ENCODE results near the gene LZTS2.

The LZTS2 gene

GRCh38 chr10:101007099-101007711 is 7.6 kb downstream of the LZTS2 start:
- no peak for TF ChIP-seq POLR2A (IDR thresholded peaks at IDR 0.05; ENCODE audit: low read depth, low read length)
- no peak for FAIRE-seq
- no peak for DNase-seq (ENCODE audit: insufficient read length, low spot score)

GRCh38 chr10:101007915-101008822 is 8.6 kb downstream of the LZTS2 start:
- DNase-seq (ENCODE audit: insufficient read length, low spot score) (no peak), FAIRE-seq (no peak)
- TF ChIP-seq POLR2A (IDR thresholded peaks at IDR 0.05; ENCODE audit: low read depth, low read length), result no peak

DNA sequence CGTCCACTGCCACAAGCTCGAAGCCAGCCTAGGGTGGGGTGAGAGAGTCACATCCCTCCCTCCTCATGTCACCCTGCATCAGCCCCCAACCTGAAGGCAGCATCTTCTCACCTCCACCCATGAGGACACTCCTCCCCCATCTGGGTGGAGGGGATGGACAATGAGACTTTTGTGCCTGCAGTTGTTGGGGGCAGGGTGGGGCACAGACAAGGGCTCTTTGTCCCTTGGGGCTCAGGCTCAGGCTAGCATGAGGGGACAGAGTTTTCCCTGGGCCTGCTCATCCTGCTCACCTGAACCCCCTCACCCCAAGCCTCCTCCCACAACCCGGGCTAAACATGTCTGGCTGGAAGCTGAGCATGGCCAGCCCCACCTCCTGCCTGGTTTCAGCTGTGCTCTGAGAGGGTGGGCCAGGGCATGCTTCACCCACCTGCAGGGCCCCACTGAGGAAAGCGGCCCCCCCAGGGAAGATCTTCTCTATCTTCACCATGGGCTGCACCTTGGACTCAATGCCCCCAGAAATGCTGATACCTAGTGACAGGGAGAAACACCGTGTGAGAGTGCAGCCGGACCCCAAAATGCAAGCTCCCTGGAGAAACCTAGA is 9.3 kb downstream of the LZTS2 start:
- no peak for TF ChIP-seq POLR2A (IDR thresholded peaks at IDR 0.05; ENCODE audit: low read depth, low read length)
- FAIRE-seq (no peak), DNase-seq (ENCODE audit: insufficient read length, low spot score) (no peak)

DNA sequence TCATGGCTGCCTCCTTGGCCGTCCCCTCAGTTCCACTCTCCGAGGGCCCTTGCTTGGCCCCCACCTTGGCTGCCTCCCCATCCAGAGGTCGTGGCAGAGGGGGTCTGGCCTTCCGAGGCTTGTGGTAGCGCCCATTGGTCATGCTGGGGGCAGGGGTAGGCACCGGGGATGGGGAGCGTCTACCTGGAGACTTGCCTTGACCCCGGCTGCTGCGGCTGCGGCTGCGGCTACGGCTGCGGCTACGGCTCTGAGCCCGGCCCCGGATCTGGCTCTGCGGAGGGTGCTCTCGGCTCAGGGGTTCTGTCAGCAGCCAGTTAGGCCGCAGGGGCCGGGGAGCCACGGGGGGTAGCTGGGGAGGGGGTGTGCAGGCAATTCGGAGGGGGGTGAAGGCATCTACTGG is 10.7 kb downstream of the LZTS2 start:
- no peak for TF ChIP-seq POLR2A (IDR thresholded peaks at IDR 0.05; ENCODE audit: low read depth, low read length)
- FAIRE-seq (no peak), DNase-seq (ENCODE audit: insufficient read length, low spot score) (no peak)

GRCh38 chr10:101011517-101012423 is 12.2 kb downstream of the LZTS2 start:
- DNase-seq (ENCODE audit: insufficient read length, low spot score) (no peak), FAIRE-seq (no peak)
- no peak for TF ChIP-seq POLR2A (IDR thresholded peaks at IDR 0.05; ENCODE audit: low read depth, low read length)

DNA sequence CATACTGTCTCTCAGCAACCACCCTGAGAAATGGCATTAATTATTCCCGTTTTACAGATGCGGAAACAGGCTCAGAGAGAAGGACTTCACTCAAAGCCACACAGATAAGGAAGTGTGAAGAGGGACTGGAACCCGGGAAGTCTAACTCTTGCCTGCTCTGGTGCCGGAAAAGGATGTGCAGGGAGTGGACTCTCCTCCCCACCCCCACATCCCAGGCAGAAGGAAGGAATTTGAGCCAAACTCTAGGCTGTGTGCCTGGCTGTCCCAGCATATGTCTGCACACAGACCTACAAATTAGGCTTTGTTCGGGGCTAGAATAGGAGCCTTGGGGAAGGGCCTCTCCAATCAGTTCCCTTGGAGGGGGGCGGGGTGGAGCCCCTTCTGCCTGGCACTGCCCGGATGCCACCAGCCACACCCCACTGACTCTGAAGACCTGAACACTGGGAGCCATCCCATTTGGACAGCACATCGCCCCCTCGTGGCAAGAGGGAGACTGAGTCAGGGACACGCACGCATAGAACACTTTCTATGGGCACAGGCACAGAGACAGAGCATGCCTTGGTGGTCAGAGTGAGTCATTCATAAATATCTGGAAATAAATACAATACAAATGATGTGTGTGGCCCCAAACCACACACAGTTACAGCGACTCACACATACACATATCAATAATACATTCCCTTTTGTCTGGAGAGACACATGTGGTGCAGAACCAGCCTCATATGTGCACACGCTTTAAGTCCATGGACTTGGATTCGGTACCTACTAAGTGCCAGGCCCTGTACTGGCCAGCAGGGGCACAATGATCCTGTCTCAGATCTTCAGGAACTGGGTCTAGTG is 13.1 kb downstream of the LZTS2 start:
- FAIRE-seq, result no peak
- no peak for TF ChIP-seq POLR2A (IDR thresholded peaks at IDR 0.05; ENCODE audit: low read depth, low read length)

DNA sequence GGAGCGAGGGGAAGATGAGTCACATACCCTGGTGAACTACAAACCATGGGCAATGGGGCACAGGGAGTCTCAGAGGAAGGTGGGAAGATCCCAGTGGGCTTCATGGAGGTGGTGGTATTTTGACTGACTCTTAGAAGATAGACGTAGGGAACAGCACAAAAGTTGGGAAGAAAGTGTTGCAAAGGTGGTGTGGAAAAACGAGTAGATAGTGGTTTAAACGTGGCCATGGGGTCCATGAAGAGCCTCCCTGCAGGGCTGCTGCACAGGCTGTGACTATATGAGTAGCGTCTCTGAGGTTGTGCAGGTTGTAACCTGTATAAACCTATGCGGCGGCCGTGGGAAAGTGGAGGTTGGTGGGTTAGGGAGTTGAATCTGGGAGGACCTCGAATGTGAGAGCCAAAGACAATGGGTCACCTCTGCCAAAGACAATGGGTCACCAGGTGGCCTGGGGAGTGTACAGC is 13.8 kb downstream of the LZTS2 start:
- FAIRE-seq (no peak), DNase-seq (ENCODE audit: insufficient read length, low spot score) (no peak)
- TF ChIP-seq POLR2A (IDR thresholded peaks at IDR 0.05; ENCODE audit: low read depth, low read length), result no peak; the same call in 1 of the 2 replicates

More for the DNA sequence above, 13.1 kb downstream of the LZTS2 start:
- DNase-seq (ENCODE audit: insufficient read length, low spot score), result peak; percentile 94

- FAIRE-seq (no peak), DNase-seq (ENCODE audit: insufficient read length, low spot score) (no peak)
- no peak for TF ChIP-seq POLR2A (IDR thresholded peaks at IDR 0.05; ENCODE audit: low read depth, low read length)
Observed at GRCh38 chr10:101014230-101014884, 14.7 kb downstream of the LZTS2 start.

GRCh38 chr10:101014966-101015581 is 15.5 kb downstream of the LZTS2 start:
- DNase-seq (ENCODE audit: insufficient read length, low spot score) (peak; percentile 87), FAIRE-seq (no peak)
- no peak for TF ChIP-seq POLR2A (IDR thresholded peaks at IDR 0.05; ENCODE audit: low read depth, low read length)

DNA sequence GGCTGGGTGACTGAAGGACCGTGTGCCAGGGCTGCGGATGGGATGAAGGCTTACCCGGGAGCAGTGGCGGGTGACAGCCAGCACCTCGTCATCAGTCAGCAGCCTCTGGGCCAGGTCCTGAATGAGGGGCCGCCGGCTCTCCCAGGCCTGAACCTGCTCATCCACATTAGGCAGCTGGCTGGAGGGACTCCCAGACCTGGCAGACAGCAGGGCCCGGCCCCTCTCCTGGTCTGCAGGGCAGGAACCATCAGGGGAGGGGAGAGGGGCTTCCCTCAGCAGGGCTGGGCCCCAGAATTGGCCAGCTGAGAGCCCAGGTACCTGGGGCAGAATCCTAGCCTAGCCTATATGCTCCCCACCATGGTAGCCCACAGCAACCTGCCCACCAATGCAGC is 16.0 kb downstream of the LZTS2 start:
- FAIRE-seq (no peak), DNase-seq (ENCODE audit: insufficient read length, low spot score) (no peak)
- TF ChIP-seq POLR2A (IDR thresholded peaks at IDR 0.05; ENCODE audit: low read depth, low read length), result no peak

GRCh38 chr10:101016814-101017213 is 17.2 kb downstream of the LZTS2 start:
- no peak for FAIRE-seq
- DNase-seq (ENCODE audit: insufficient read length, low spot score), result no peak
- TF ChIP-seq POLR2A (IDR thresholded peaks at IDR 0.05; ENCODE audit: low read depth, low read length), result no peak

DNA sequence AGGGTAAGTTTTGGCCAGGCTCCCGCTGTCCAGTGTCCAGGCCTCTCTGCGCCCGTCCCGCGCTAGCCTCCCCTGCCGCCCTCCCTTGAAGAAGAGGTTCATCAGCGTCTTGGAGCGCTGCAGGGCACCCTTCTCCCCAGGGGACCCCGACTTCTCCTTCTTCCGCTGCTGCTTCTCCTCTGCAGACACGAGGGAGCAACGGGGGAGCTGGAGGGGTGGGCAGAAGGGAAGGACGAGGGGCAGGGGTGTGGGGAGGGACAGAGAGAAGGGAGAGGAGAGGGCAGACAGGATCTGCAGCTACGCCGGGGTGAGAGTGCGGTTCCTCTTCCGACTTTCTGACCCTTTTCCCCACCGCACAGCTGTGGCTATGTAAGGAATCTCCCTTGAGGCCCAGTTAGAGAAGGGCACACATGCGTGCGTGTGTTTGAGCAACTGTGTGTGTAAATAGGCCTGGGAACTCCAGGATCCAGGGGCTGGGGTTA is 18.6 kb downstream of the LZTS2 start:
- no peak for DNase-seq (ENCODE audit: insufficient read length, low spot score)
- TF ChIP-seq POLR2A (IDR thresholded peaks at IDR 0.05; ENCODE audit: low read depth, low read length), result no peak
- FAIRE-seq, result no peak

All from H54 (cell line).